ENCODE data around the gene CDSN.
"Not testable (repeated sequence)": the region's sequence is repeated elsewhere in the genome, so short reads cannot be mapped to it uniquely, and the experiment has no call there.

The CDSN gene, protein sequence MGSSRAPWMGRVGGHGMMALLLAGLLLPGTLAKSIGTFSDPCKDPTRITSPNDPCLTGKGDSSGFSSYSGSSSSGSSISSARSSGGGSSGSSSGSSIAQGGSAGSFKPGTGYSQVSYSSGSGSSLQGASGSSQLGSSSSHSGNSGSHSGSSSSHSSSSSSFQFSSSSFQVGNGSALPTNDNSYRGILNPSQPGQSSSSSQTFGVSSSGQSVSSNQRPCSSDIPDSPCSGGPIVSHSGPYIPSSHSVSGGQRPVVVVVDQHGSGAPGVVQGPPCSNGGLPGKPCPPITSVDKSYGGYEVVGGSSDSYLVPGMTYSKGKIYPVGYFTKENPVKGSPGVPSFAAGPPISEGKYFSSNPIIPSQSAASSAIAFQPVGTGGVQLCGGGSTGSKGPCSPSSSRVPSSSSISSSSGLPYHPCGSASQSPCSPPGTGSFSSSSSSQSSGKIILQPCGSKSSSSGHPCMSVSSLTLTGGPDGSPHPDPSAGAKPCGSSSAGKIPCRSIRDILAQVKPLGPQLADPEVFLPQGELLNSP

DNA sequence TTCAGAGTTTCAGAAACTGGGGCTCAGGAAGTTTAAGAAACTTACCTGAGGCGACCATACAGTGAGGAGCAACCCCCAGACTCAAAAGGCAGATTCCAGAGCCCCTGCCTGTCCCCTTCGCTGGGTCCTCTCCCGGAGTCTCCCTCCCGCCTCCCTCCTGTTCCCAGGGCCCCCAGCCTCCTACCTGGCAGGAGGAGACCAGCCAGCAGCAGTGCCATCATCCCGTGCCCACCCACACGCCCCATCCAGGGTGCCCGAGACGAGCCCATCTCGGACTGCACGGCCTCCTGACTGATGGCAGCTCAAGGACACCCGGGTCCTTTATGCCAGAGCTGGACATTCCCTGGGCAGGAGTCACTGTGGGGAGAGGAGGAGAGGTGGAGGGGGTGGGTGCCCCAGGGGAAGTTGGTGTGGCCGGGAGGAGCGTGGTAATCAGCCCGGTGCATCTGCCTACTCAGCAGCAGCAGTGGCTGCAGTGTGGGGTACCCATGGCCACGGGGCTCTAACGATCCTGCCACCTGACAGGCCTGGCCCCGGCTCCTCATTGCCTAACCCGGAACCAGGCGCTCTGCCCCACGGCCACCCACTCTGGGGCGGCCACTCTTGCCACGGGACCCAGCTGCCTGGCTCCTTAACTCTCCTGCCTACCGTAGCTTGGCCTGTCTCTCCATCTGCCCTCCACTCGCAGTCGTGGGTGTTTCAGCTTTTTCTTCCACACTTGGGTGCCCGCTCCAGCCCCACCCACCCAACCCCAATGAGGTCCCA, at the start of gene CDSN:
CDSN (minus strand) TSS at position 296 of the 765 bp plus-strand sequence; CDS start at position 269, 27 bp downstream.
- DNase-seq: no peak

DNA sequence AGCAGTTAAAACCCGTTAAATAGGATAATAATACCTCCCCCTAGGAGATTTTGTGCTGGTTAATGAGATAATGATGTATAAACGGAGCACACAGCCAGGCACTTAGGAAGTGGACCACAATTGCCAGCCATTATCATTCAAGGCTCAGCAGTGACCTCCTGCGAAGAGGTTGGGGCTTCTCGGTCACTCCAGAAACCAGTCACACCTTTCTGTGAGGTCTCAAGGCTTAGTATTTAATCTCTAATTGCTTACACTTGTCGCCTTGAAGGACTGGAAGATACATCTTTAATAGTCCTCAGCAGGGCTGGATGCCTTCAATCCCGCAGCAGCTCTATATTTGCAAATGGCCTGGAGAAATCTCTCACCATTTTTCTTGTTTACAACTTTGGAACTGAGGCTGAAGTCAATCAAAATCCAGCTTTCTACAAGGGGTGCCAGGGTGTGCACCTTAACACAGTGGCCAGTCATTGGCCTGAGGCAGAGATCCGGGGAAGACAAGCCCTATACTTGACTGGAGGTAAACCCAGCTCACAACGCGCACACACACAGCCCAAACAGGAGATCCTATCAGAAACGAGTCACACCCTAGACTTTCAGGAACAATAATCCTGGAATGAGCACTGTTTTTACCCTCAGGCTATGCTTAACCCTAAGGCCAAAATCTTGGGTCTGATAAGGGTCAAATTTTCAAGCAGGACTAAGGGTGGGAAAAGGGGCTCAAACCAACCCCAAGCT, 49.0 kb upstream of the CDSN start:
- DNase-seq: no peak

DNA sequence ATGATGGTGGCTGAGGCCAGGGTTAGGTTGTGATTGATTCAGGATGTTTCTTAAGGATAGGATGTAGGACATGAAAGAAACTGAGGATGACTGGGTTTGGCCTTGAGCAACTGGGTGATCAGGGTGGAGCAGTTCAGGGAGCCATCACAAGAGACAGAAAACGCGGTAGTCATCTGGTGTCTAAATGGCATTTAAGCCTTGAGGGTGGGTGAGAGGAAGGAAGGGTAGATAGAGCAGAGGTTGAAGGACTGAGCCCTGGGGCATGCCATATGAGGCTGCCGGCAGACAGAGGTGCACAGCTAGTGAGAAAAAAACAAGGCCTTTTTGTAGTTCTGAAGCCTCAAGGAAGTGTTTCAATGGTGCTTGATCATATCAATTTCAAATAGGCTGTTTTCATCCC, 48.4 kb upstream of the CDSN start:
- no peak for DNase-seq

DNA sequence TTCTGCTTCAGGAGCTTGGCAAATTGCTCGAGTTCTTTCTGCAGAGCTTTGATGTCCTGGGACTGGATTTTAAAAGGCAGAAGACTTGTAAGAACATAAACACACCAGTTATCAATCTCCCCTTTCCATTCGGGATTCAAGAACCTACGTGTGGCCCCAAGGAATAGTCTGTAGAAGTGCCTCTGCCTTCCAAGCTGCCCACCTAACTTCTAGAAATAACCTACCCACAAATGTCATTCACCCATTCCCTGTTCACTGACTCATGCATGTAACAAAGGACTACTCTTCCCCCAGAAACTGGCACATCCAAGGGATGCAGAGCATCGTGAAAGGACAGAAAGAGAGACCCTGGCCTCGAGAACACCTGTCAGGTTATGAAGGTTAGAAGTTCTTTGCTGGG, 45.7 kb upstream of the CDSN start:
- no peak for DNase-seq

DNA sequence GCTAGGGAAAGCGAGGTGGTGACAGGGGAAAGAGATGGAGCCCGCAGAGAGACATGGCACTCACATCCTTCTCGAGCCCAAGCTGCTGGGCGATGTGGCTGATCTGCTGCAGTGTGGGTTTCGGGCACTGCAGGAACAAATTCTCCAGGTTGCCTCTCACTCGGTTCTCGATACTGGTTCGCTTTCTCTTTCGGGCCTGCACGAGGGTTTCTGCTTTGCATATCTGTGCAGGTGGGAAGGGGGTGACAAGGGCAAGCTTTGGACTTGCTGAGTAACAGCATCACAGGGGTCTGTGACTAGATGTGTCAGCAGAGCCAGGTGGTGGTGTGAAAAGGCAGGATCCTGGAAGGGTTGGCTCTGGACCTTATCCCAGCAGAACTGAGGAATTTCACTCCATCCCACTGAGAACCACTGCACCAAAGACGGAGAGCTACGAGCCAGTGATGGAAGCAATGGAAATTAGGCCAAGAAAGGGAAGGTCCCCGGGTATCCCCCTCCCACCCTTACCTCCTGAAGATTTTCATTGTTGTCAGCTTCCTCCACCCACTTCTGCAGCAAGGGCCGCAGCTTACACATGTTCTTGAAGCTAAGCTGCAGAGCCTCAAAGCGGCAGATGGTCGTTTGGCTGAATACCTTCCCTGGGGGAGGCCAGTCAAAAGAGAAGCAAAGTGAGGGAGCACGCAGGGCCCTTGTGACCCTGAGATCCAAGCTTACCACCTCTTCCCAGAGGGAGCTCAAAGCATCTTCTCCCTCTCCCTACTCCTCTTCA, 45.0 kb upstream of the CDSN start:
- DNase-seq: not testable (repeated sequence)

DNA sequence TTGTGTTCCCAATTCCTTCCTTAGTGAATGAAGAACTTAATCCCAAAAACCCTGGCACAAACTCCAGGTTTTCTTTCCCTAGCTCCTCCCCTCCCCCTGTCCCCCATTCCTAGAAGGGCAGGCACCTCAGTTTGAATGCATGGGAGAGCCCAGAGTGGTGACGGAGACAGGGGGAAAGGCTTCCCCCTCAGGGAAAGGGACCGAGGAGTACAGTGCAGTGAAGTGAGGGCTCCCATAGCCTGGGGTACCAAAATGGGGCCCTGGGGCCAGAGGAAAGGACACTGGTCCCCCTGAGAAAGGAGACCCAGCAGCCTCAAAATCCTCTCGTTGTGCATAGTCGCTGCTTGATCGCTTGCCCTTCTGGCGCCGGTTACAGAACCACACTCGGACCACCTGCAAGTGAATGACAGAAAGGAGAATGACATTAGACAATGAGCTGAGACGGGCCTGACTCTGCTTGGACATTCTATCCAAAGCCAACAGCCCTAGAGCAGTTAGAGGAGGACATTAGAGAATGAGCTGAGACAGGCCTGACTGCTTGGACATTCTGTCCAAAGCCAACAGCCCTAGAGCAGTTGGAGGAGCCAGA, 44.3 kb upstream of the CDSN start:
- not testable (repeated sequence) for DNase-seq

DNA sequence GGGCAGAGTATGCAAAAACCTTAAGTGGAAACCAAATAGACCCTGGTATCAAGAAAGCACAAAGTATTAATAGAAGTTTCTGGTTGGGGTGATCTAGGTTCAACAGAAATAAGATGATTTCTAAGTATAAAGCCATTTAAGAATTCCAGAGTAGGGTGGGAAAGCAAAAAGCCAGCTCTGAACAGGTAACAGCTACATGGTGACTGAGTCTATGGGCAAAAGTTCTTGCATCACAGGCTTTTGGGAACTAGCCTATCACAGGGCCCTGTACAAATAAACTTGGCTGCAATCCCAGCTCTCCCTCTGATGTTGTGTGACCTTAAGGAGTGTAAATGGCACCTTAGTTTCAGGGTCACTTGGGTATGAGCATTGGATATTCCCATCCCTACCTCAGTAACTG, 43.7 kb upstream of the CDSN start:
- no peak for DNase-seq

DNA sequence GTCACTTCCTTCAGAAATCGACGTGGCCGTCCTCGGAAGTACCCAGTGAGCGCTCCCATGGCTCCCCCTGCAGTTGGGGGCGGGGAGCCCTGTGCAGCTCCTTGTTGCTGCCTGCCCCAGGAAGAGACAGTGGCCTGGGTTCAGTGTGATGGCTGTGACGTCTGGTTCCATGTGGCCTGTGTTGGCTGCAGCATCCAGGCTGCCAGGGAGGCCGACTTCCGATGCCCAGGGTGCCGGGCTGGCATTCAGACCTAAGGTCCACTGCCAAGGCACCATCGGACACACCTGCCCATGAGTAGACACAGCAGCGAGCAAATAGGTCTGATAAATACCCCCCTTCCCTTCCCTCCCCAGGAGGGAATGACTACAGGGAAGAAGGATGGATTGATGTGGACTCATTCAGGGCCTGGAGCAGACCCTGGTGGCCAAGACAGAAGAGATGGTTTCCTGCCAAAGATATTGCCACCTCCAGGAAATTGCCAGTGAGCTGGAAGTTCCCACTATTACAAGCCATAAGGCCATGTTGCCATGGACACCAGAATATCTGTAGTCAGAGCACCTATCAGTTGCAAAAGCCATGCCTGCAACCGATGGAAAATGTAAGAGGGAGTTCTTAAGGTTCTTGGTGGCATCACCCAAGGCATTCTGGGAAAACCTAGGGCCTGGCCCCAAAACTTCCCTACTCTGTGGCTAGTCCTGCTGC, 42.4 kb upstream of the CDSN start:
- DNase-seq: no peak

DNA sequence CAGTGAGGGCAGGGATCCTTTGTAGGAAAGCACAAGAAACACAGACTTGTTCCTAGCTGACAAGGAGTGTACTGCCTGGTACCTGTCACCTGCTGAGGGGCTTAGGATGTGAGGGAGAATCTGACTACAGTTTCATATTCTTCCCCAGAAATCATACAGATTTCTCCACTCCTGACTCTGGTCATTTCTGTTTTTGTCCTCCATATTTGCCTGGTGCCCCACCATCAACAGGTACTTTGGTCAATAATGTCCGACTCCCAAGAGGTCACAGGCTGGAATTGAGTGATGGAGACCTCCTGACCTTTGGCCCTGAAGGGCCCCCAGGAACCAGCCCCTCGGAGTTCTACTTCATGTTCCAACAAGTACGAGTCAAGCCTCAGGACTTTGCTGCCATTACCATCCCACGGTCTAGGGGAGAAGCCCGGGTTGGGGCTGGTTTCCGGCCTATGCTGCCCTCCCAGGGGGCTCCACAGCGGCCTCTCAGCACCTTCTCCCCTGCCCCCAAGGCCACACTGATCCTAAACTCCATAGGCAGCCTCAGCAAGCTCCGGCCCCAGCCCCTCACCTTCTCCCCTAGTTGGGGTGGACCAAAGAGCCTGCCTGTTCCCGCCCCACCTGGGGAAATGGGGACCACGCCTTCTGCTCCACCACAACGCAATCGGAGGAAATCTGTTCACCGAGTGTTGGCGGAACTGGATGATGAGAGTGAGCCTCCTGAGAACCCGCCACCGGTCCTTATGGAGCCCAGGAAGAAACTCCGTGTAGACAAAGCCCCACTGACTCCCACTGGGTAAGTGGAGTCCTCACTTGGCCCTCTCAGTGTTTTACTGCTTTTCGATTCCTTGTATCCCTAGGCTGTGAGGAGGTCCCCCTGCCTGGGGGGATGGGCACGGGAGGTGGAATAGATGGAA, 41.2 kb upstream of the CDSN start:
- no peak for DNase-seq

DNA sequence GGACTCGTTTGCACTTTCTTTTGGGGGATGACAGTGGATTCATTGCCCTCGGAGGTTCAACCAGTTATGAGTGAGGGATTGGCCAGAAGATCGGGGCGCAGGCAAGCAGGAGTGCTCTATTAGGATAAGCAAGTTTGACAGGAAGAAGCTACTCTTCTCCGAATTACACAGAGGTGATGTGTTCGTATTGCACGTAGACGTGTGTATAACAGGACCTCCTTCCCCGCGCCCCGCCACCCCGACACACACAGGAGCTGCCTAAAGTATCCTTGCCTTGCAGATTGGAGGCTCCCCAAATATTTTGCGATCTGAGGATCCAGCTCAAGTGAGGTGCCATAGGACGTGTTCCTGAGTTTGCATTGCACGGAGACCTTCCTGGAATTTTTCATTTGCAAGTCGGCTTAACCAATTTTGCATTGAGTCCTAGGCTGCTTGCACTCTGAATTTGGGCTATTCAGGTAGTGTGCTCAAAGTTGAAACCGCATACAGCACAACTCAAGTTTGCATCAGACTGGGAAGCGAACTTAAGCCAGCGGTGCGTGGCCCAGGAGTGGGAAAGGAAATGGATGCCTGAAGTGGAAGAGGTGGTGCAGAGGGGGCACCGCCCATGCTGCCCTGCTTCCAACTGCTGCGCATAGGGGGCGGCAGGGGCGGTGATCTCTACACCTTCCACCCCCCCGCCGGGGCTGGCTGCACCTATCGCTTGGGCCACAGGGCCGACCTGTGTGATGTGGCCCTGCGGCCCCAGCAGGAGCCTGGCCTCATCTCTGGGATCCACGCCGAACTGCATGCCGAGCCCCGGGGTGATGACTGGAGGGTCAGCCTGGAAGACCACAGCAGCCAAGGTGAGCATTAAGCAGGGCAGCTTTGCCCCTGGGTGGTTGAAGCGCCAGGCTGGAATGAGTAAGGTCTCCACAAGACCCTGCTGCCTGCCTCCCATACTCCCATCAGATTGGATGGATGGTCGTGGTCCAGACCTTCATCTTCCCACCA, 38.9 kb upstream of the CDSN start:
- DNase-seq: peak; percentile 22

DNA sequence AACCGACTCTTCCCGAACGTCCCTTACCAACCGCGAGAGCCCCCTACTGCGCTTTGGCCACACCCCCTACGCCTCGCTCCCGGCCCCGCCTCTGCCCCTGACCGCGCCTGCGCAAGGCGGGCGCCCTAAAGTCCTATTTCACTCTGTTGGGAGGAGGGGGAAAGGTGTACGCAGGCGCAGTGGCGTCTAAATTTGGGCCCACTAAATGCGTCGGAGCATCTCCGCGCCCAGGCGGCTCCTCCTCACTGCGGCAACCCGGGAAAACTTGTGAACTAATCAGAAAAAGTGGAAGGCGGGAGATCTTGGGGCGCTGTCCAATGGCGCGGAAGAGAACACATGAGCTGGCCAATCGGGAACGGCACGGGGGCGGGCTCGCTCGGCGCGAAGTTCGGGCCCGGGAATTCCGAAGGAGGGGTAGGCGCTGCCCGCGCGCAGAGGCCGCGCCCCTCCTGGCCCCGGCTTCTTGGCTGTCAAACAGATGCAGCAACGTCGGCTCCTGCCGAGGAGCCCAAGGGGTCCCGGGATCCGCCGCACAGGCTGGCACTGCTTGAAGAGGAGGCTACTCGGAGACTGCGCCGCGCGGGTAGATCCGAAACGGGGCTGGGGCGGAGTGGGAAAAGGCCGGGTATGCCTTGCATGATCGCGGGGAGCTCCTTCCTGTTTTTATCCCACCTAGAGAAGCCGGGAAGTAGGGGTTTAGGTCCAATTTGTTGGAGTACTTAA, 38.1 kb upstream of the CDSN start, which contains the start of gene TCF19:
TCF19 (plus strand) TSS at position 450 of the 723 bp plus-strand sequence. CDS start 881 bp downstream, outside the sequence.
- DNase-seq: peak; percentile 99

DNA sequence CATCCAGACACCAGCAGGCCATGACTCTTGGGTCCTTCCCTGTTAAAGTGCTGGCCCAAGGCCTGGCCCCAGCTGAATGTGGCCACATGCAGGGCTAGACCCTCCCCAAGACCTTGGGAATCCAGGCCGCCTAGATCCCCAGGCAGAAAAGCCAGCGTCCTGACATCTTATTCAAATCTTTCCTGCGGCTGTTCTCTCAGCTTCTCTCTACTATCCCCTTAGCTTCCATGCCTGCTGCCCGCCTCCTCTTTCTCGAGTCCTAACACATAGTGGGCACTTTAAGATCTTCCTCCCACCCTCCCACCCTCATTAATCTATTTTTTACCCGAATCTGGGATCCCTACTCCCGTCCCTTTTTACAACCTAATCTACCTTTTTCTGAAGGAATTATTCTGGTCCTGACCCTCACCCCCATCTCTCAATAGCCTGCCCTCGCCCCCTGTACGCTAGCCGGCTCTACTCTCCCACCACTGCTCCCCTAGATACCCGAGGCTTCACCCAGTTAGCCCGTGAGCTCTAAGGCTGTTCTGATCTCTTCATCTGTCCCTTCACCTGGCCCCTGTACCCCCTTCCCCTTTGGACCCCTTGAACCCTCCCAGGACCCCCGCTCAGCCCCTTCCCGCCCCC, 37.4 kb upstream of the CDSN start, which contains the start of gene CCHCR1:
CCHCR1 (minus strand) TSS at position 290 of the 627 bp plus-strand sequence; CDS start at position 88, 202 bp downstream.
- DNase-seq: no peak

DNA sequence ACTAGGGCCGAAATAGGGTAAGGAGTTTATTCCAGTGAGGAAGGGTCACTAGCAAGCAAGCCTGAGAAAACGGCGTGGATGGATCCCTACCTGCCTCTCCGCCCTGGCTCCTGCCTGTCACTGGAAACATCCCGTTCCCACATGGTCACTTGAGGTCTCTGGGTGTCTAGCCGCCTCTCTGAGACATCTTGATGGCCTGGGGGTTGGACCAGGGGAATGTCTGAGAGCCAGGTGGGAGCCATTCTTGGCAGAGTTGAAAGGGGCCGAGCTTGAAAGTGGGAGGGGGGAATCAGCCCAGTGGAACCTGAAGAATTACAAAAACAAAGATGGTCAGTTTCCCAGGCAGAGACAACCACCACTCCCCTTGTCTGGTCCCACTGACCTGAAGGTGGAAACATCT, 36.4 kb upstream of the CDSN start:
- no peak for DNase-seq

DNA sequence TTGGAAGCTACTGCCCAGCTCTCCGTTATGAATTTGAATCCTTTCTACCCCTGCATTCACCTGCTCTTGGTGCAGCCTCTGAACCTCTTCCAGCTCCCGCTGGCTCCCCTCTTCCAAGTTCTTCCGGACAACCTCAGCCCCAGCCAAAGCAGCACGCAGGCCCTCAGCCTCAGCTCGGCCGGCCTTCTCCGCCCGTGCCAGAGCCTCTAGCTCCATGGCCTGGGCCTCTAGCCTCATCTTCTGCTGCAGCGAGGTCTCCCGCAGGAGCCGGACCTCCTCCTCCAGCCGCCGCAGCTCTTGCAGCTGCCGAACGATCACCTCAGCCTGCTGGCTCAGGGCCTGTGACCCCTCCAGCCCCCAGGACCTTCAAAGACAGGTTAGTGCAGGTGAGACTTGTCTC, 34.2 kb upstream of the CDSN start:
- DNase-seq: no peak

DNA sequence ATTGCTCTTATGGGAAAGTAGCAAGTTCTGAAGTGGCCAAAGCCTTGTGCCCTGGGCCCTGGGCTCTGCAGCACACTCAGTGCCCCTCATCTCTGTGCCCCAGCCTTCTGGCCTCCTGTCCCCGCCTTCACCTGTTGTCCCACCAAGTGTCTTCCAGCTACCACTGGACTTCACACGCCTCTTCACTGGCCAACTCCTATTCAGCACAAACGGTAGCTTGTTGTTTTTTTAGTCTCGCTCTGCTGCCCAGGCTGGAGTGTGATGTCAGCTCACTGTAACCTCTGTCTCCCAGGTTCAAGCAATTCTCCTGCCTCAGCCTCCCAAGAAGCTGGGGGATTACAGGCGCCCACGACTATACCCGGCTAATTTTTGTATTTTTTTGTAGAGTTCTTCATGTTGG, 32.5 kb upstream of the CDSN start:
- no peak for DNase-seq

DNA sequence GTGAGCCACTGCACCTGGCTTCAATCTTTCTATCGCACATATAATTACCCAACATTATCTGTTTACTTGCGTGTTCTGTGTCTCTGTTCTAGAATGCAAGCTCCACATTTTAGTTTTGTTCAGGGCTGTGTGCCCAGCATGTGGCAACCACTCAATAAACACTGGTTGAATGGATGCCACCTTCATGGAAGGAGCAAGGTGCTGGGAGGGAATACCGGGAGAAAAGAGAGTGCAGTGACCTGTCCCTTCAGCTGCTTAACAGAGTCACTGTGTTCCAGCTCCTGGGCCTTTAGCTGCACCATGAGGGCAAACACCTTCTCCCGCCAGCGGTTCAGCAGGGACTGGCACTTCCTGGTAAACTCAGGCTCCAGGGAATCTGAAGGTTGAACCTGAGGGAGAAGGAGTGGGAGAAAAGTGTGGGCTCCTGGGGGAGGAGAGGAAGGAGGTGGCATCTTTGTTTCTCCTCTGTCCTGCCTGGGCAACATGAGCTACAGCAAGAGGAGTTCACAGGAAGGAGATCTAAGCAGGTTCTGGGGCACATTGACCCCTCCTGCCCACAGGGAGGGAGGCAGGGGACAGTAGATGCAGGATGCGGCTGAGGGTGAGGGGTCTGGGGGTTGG, 29.7 kb upstream of the CDSN start:
- DNase-seq: no peak

DNA sequence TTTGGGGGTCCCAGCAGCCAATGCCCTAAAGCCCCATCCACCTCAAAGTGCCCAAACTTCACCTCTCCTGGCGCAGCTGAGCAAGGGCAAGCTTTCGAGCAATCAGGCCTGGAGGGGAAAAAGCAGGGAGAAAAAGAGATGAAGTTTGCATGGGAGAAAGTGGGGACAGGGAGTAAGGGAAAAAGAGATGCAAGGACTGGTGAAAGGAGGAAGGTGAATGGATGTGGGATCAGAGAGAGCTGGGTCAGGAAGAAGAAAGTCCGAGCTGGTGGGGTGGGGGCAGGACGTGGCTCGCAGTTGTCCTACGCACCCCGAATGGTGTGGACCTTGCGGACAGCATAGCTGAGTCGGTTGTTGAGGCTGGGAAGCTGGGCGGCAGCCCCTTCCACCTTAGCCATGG, 25.1 kb upstream of the CDSN start:
- no peak for DNase-seq

Measured in stimulated activated CD4-positive, alpha-beta T cell treated with anti-CD3 and anti-CD28 coated beads, Interleukin-1b, Interleukin-23, amount 100 ng/mL, for 48 hours (primary cell).